ENCODE results near the gene TBCA.

- TF ChIP-seq CTCF (IDR thresholded peaks at IDR 0.05) = no peak
- no peak for TF ChIP-seq EP300 (IDR thresholded peaks at IDR 0.05)
- TF ChIP-seq POLR2A (IDR thresholded peaks at IDR 0.05) = no peak
Observed at GRCh38 chr5:77784735-77785134, 8.6 kb upstream of the TBCA start.
